ENCODE results near the gene AGBL1.

The AGBL1 gene

GRCh38 chr15:86830304-86830703 is 750.6 kb downstream of the AGBL1 start:
- no peak for DNase-seq (ENCODE audit: low read depth)

DNA sequence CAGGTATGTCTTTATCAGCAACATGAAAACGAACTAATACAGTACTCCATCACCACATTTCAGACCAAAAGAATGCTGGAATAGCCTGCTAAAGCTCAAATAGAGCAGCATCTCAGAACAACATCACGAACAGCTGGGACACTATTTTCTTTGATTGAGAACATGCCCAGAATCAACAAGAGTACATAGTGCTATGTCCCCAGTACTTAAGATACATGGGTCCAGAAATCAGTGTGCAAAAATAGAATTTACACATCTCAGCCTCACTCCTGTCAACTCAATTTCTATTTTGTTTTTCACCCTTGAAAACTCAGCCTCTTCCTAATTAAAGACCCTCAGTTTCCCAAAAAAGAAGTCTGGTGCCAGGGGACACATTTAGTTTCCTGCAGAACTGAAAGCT is 753.9 kb downstream of the AGBL1 start:
- TF ChIP-seq CTCF (IDR thresholded peaks at IDR 0.05; ENCODE audit: low read depth, low read length, missing control alignments): no peak
- no peak overlapping the region for H3K4me3 ChIP-seq (ENCODE audit: low read depth, low read length)
- DNase-seq (ENCODE audit: low read depth): no peak

More at GRCh38 chr15:86830304-86830703, 750.6 kb downstream of the AGBL1 start:
- TF ChIP-seq CTCF (IDR thresholded peaks at IDR 0.05; ENCODE audit: low read depth, low read length, missing control alignments): no peak
- no peak overlapping the region for H3K4me3 ChIP-seq (ENCODE audit: low read depth, low read length)

- no peak for TF ChIP-seq CTCF (IDR thresholded peaks at IDR 0.05; ENCODE audit: low read depth, low read length, missing control alignments)
Observed at GRCh38 chr15:86834115-86834863, 754.6 kb downstream of the AGBL1 start.

DNA sequence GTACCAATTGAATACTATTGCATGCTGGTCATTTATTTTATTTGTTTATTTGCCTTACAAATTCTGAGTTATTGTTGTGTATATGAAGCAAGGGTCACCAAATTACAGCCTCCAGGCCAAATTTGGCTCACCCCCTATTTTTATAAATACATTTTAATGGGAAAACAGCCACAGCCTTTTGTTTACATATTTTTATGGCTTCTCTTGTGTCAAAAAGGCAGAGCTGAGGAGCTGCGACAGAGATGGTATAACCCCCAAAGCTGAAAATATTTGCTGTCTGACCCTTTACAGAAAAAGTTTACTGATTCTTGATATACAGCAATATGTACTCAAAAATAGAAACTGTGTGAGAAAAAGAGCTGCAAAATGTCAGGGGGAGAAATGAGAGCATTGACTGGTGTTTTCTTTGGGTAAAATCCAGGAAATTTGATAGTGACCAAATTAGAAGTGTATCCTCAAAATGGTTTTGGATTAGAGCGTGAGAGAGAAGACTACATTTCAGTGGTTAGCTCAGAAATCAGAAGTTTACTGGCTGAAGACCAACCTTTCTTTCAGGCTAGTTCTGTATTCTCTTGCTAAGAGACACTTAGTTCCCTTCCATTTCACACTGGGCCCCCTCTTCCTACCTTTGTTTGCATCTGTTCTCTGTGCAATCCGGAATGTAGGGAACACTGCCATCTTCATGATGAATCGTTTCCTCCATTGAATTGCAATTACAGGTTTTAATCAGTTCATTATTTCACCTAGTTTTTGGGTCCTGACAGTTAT is 757.8 kb downstream of the AGBL1 start:
- no peak overlapping the region for H3K4me3 ChIP-seq (ENCODE audit: low read depth, low read length)
- no peak for TF ChIP-seq CTCF (IDR thresholded peaks at IDR 0.05; ENCODE audit: low read depth, low read length, missing control alignments)
- DNase-seq (ENCODE audit: low read depth): no peak

More at GRCh38 chr15:86834115-86834863, 754.6 kb downstream of the AGBL1 start:
- no peak overlapping the region for H3K4me3 ChIP-seq (ENCODE audit: low read depth, low read length)
- no peak for DNase-seq (ENCODE audit: low read depth)

- TF ChIP-seq CTCF (IDR thresholded peaks at IDR 0.05; ENCODE audit: low read depth, low read length, missing control alignments): no peak
- no peak overlapping the region for H3K4me3 ChIP-seq (ENCODE audit: low read depth, low read length)
- DNase-seq (ENCODE audit: low read depth): no peak
Observed at GRCh38 chr15:86839502-86839901, 759.8 kb downstream of the AGBL1 start.

- TF ChIP-seq CTCF (IDR thresholded peaks at IDR 0.05; ENCODE audit: low read depth, low read length, missing control alignments): no peak
- no peak for DNase-seq (ENCODE audit: low read depth)
- no peak overlapping the region for H3K4me3 ChIP-seq (ENCODE audit: low read depth, low read length)
Observed at GRCh38 chr15:86840996-86841395, 761.3 kb downstream of the AGBL1 start.

All from GM12864 (cell line).